ENCODE data around the gene ERCC1. TPM values are rescaled to one million over a fixed set of nuclear protein-coding genes. Genes with fewer than 3 reads are reported as not detected.

Gene ERCC1
- total and polyA plus RNA-seq, 2 of the 13 experiments (the other 11 are each of a cell fraction or from before 2014, with no cell fraction given), result 40.0 to 66.4 TPM

- peaks cover 2 to 17% of the 10 kb centered on the region in 2 experiments; a peak in 2 of 5 replicates for H3K36me3 ChIP-seq (replicated peaks in 1 of 2; ENCODE audit: control insufficient read depth in 1 of 2, insufficient read depth in 2 of 2, low read length in 2 of 2)
- intact Hi-C loops (cut with micrococcal nuclease; ENCODE audit: unreplicated experiment) (no loop called here), in situ Hi-C loops (cut with HindIII; ENCODE audit: extremely low pct_ligation_motif_present, low pct_unique_long_range_greater_than_20kb) (loop anchor here (10.0 kb wide), 1 partner anchor 54 kb away; no protein-coding TSS in a partner anchor)
- CTCF ChIA-PET (ENCODE audit: low intra/inter-chr PET ratio, low total read pairs), result no interaction called here
- ATAC-seq, result no peak
- POLR2A ChIA-PET, result no interaction called here
- H3K9me3 ChIP-seq (ENCODE audit: low read length), result no peaks in the 10 kb centered on the region
- H3K4me1 ChIP-seq (ENCODE audit: insufficient read depth, low read length), result peaks cover 27% of the 10 kb centered on the region
- peaks cover 9% of the 10 kb centered on the region for H3K79me2 ChIP-seq (ENCODE audit: insufficient read depth, low read length)
- no peak for DNase-seq (ENCODE audit: low spot score)
- H3K4me3 ChIP-seq (replicated peaks in 1 of 3; ENCODE audit: insufficient read depth in 1 of 3, low read depth in 2 of 3, low read length in 3 of 3), result no peak overlapping the region
- TF ChIP-seq SOX5 (CRISPR knock-in tag; IDR thresholded peaks at IDR 0.05; ENCODE audit: borderline replicate concordance), result no peak
- TF ChIP-seq CHCHD3 (CRISPR knock-in tag; IDR thresholded peaks at IDR 0.05), result no peak
- TF ChIP-seq IRX3 (CRISPR knock-in tag; IDR thresholded peaks at IDR 0.05; ENCODE audit: borderline replicate concordance, low read depth), result no peak
- no peak for TF ChIP-seq TSC22D2 (CRISPR knock-in tag; IDR thresholded peaks at IDR 0.05; ENCODE audit: borderline replicate concordance)
- no peak for TF ChIP-seq NCOA5 (CRISPR knock-in tag; IDR thresholded peaks at IDR 0.05)
- no peak for TF ChIP-seq KDM2A (CRISPR knock-in tag; IDR thresholded peaks at IDR 0.05; ENCODE audit: borderline replicate concordance, low read depth)
- no peak for TF ChIP-seq YEATS2 (CRISPR knock-in tag; IDR thresholded peaks at IDR 0.05; ENCODE audit: borderline replicate concordance)
- TF ChIP-seq ZNF230 (CRISPR knock-in tag; IDR thresholded peaks at IDR 0.05), result no peak
- no peak for TF ChIP-seq ZNF703 (CRISPR knock-in tag; IDR thresholded peaks at IDR 0.05; ENCODE audit: borderline replicate concordance)
- no peak for TF ChIP-seq GATAD1 (CRISPR knock-in tag; IDR thresholded peaks at IDR 0.05)
- TF ChIP-seq ZNF350 (CRISPR knock-in tag; IDR thresholded peaks at IDR 0.05; ENCODE audit: borderline replicate concordance, low read depth), result no peak
- TF ChIP-seq ATF4 (CRISPR knock-in tag; IDR thresholded peaks at IDR 0.05), result no peak
- no peak overlapping the region for H3K4me2 ChIP-seq (ENCODE audit: low read depth, low read length)
- no peak overlapping the region for H2AFZ ChIP-seq (ENCODE audit: low read length)
- H3K27ac ChIP-seq (ENCODE audit: extremely low read length, insufficient read depth, low read length), result no peak overlapping the region
- H3K9ac ChIP-seq (ENCODE audit: insufficient read depth, low read depth, low read length), result no peak overlapping the region
- BruUV-seq (replicated peaks), result no TSS peak
- no peak for FAIRE-seq
- 93% methylated on average over 6 of the region's 6 CpGs for WGBS (ENCODE audit: low lambda C conversion rate)
- H4K20me1 ChIP-seq (ENCODE audit: insufficient read depth, low read length), result no peaks in the 10 kb centered on the region
- no peaks in the 10 kb centered on the region; a peak in 1 of 5 replicates for H3K27me3 ChIP-seq (ENCODE audit: control insufficient read depth in 1 of 2, insufficient read depth in 2 of 2, low read length in 2 of 2)
Observed at GRCh38 chr19:45420871-45421270, 2.8 kb downstream of the ERCC1 start.
